H9 (cell line): ENCODE data around the gene CFAP299. TPM values are rescaled to one million over a fixed set of nuclear protein-coding genes. Genes with fewer than 3 reads are reported as not detected.

Experiments used
- DNase-seq: peaks from one replicate; pipeline ENCODE4 v3.0.0-alpha.2; 2017
- H2AFZ ChIP-seq: one replicate; pipeline ENCODE4 v1.6.1; 2013; ENCODE audit warnings: mild to moderate bottlenecking, low read length, control low read depth, moderate library complexity
- H2AK5ac ChIP-seq: 2 replicates; pipeline ENCODE4 v1.6.1; 2013; ENCODE audit warnings: low read length, control low read depth, mixed read lengths; ENCODE audit not compliant: insufficient read length
- H2BK120ac ChIP-seq: one replicate; pipeline ENCODE4 v1.6.1; 2013; ENCODE audit warnings: low read depth, mild to moderate bottlenecking, low read length, control low read depth, inconsistent platforms; ENCODE audit not compliant: poor library complexity, severe bottlenecking
- H2BK12ac ChIP-seq: 2 replicates; pipeline ENCODE4 v1.6.1; 2013; ENCODE audit warnings: low read length, control low read depth, mixed read lengths, low read depth; ENCODE audit not compliant: insufficient read length
- H2BK15ac ChIP-seq: 2 replicates; pipeline ENCODE4 v1.6.1; 2013; ENCODE audit warnings: low read depth, low read length, control low read depth
- H2BK20ac ChIP-seq: one replicate; pipeline ENCODE4 v1.6.1; 2013; ENCODE audit warnings: low read depth, mild to moderate bottlenecking, low read length, control low read depth, inconsistent platforms; ENCODE audit not compliant: poor library complexity, severe bottlenecking
- H2BK5ac ChIP-seq: 2 replicates; pipeline ENCODE4 v1.6.1; 2013; ENCODE audit warnings: low read length, control low read depth, mixed read lengths; ENCODE audit not compliant: insufficient read length
- H3K14ac ChIP-seq: 2 replicates; pipeline ENCODE4 v1.6.1; 2013; ENCODE audit warnings: low read length, control low read depth; ENCODE audit not compliant: insufficient read depth
- H3K18ac ChIP-seq: 2 replicates; pipeline ENCODE4 v1.6.1; 2013; ENCODE audit warnings: low read depth, mild to moderate bottlenecking, mixed read lengths, low read length, control low read depth; ENCODE audit not compliant: insufficient read length
- H3K23ac ChIP-seq: 2 replicates; pipeline ENCODE4 v1.6.1; 2013; ENCODE audit warnings: low read length, control low read depth, mixed read lengths, low read depth; ENCODE audit not compliant: insufficient read length
- H3K23me2 ChIP-seq: 2 replicates; pipeline ENCODE4 v1.6.1; 2013; ENCODE audit warnings: low read depth, mild to moderate bottlenecking, mixed read lengths, low read length, control low read depth; ENCODE audit not compliant: insufficient read length, poor library complexity, severe bottlenecking
- H3K27ac ChIP-seq: 2 replicates; pipeline ENCODE4 v1.5.1; 2013; ENCODE audit warnings: low read length, control low read depth, mixed read lengths, low read depth; ENCODE audit not compliant: insufficient read length
- H3K27me3 ChIP-seq: 2 replicates; pipeline ENCODE4 v1.6.1; 2013; ENCODE audit warnings: low read length, control low read depth, inconsistent platforms; ENCODE audit not compliant: insufficient read depth
- H3K4ac ChIP-seq: 2 replicates; pipeline ENCODE4 v1.6.1; 2013; ENCODE audit warnings: low read depth, mild to moderate bottlenecking, control low read depth, inconsistent platforms, low read length, moderate library complexity
- H3K4me1 ChIP-seq: 2 replicates; pipeline ENCODE4 v1.6.1; 2013; ENCODE audit warnings: low read length, control low read depth, inconsistent platforms; ENCODE audit not compliant: insufficient read depth
- H3K4me2 ChIP-seq: 2 replicates; pipeline ENCODE4 v1.6.1; 2013; ENCODE audit warnings: low read length, control low read depth, mixed read lengths; ENCODE audit not compliant: insufficient read length, insufficient read depth
- H3K56ac ChIP-seq: 2 replicates; pipeline ENCODE4 v1.6.1; 2013; ENCODE audit warnings: low read depth, mild to moderate bottlenecking, mixed read lengths, low read length, control low read depth; ENCODE audit not compliant: insufficient read length
- H3K79me1 ChIP-seq: 2 replicates; pipeline ENCODE4 v1.6.1; 2013; ENCODE audit warnings: low read depth, mild to moderate bottlenecking, moderate library complexity, low read length, control low read depth, inconsistent platforms; ENCODE audit not compliant: insufficient read depth, poor library complexity, severe bottlenecking
- H3K79me2 ChIP-seq: 2 replicates; pipeline ENCODE4 v1.6.1; 2013; ENCODE audit warnings: low read length, control low read depth, inconsistent platforms; ENCODE audit not compliant: insufficient read depth
- H3K9ac ChIP-seq: 2 replicates; pipeline ENCODE4 v1.6.1; 2013; ENCODE audit warnings: low read length, control low read depth, mixed read lengths; ENCODE audit not compliant: insufficient read length; ENCODE audit errors: extremely low read depth
- H3K9me3 ChIP-seq: one replicate; pipeline ENCODE4 v1.6.1; 2013; ENCODE audit warnings: low read depth, low read length, inconsistent platforms; ENCODE audit not compliant: control insufficient read depth
- H3T11ph ChIP-seq: one replicate; pipeline ENCODE4 v1.6.1; 2013; ENCODE audit warnings: mild to moderate bottlenecking, low read length, control low read depth, inconsistent platforms
- H4K20me1 ChIP-seq: one replicate; pipeline ENCODE4 v1.6.1; 2013; ENCODE audit not compliant: control insufficient read depth, insufficient read length, insufficient read depth
- H4K5ac ChIP-seq: 2 replicates; pipeline ENCODE4 v1.6.1; 2013; ENCODE audit warnings: low read depth, mild to moderate bottlenecking, mixed read lengths, low read length, control low read depth; ENCODE audit not compliant: insufficient read length
- H4K8ac ChIP-seq: replicated peaks from 2 replicates; pipeline ENCODE4 v1.6.1; 2013; ENCODE audit warnings: low read length, control low read depth, mixed read lengths, low read depth; ENCODE audit not compliant: insufficient read length
- H4K91ac ChIP-seq: 2 replicates; pipeline ENCODE4 v1.6.1; 2013; ENCODE audit warnings: low read depth, mild to moderate bottlenecking, moderate library complexity, mixed read lengths, low read length, control low read depth; ENCODE audit not compliant: insufficient read length
- H3K27ac Mint-ChIP-seq, 3 experiments: 2 replicates in 2 of 3; 3 replicates in 1 of 3; pipeline ENCODE4 v1.8.0; 2020 to 2021; ENCODE audit warnings: mixed read lengths in 3 of 3, mild to moderate bottlenecking in 1 of 3, moderate library complexity in 1 of 3
- H3K27me3 Mint-ChIP-seq: 2 replicates; pipeline ENCODE4 v1.8.0; 2021; ENCODE audit warnings: low read depth, mild to moderate bottlenecking, moderate library complexity, mixed read lengths
- H3K36me3 Mint-ChIP-seq, 3 experiments: 2 replicates in 2 of 3; 3 replicates in 1 of 3; pipeline ENCODE4 v1.8.0; 2020 to 2021; ENCODE audit warnings: low read depth in 3 of 3, mixed read lengths in 3 of 3; ENCODE audit not compliant: insufficient read depth in 1 of 3
- H3K4me1 Mint-ChIP-seq, 2 experiments: 2 replicates each; pipeline ENCODE4 v1.8.0; 2020; ENCODE audit warnings: mixed read lengths in 2 of 2
- H3K4me3 Mint-ChIP-seq, 2 experiments: 2 replicates in 1 of 2; 3 replicates in 1 of 2; pipeline ENCODE4 v1.8.0; 2020 to 2021; ENCODE audit warnings: mild to moderate bottlenecking in 2 of 2, mixed read lengths in 2 of 2, moderate library complexity in 1 of 2
- H3K9me3 Mint-ChIP-seq, 2 experiments: 2 replicates in 1 of 2; 3 replicates in 1 of 2; pipeline ENCODE4 v1.8.0; 2020; ENCODE audit warnings: mild to moderate bottlenecking in 2 of 2, mixed read lengths in 2 of 2, moderate library complexity in 1 of 2
- CTCF ChIP-seq: fragments of 200-600 bp; sonication (generic); conservative IDR thresholded peaks from 3 replicates; pipeline ENCODE4 v1.8.0; 2021; ENCODE audit warnings: antibody characterized with exemption, mild to moderate bottlenecking
- WGBS: extraction: QIAGEN DNeasy Blood & Tissue Kit; methylation state at CpG from one replicate; pipeline ENCODE4 v1.1.7; 2013; ENCODE audit warnings: missing lambda C conversion rate, low lambda C conversion rate, mixed read lengths; ENCODE audit not compliant: insufficient read length; ENCODE audit errors: extremely low coverage; 5-methylcytosine and 5-hydroxymethylcytosine counted together
- total RNA-seq: library from RNA; stranded (reverse); gene quantifications from 2 replicates; pipeline ENCODE4 v1.2.1, GENCODE V29; 2021

The CFAP299 gene
- total RNA-seq, 1 experiment from 2014 or later = not detected

GRCh38 chr4:80452055-80452454 is 116.5 kb downstream of the CFAP299 start:
- no peak overlapping the region for H2BK5ac ChIP-seq
- H3K9me3 ChIP-seq = no peaks in the 10 kb centered on the region
- H4K20me1 ChIP-seq = no peaks in the 10 kb centered on the region
- H3K9ac ChIP-seq = no peak overlapping the region
- no peaks in the 10 kb centered on the region for H3K79me1 ChIP-seq
- no peak overlapping the region for H2BK12ac ChIP-seq
- H4K91ac ChIP-seq = no peak overlapping the region
- H3K79me2 ChIP-seq = no peaks in the 10 kb centered on the region
- no peak overlapping the region for H3K14ac ChIP-seq
- no peak overlapping the region for H3K4me2 ChIP-seq
- Mint-ChIP-seq H3K9me3 (no peaks in the 10 kb centered on the region), H3K4me1 (peaks cover 19 to 20% of the 10 kb centered on the region in 2 experiments), H3K27ac (no peak overlapping the region), H3K4me3 (no peak overlapping the region), H3K27me3 (no peaks in the 10 kb centered on the region), H3K36me3 (peaks cover 0 to 1% (median 0%) of the 10 kb centered on the region in 3 experiments; a peak in 1 of 7 replicates)
- no peak overlapping the region for H2AK5ac ChIP-seq
- H4K5ac ChIP-seq = no peak overlapping the region
- no peak overlapping the region for H2AFZ ChIP-seq
- H3K4ac ChIP-seq = no peak overlapping the region
- no peak overlapping the region for H3K18ac ChIP-seq
- no peaks in the 10 kb centered on the region for H3K27me3 ChIP-seq
- no peak for DNase-seq
- H3K56ac ChIP-seq = no peak overlapping the region
- no peak overlapping the region for H3T11ph ChIP-seq
- no peak overlapping the region for H2BK20ac ChIP-seq
- WGBS = no CpG with 5 or more reads among the region's 2 CpGs
- H4K8ac ChIP-seq = no peak overlapping the region
- no peak overlapping the region for H2BK120ac ChIP-seq
- peaks cover 3% of the 10 kb centered on the region; the same call in 1 of the 2 replicates for H3K4me1 ChIP-seq
- H3K23ac ChIP-seq = no peak overlapping the region
- no peaks in the 10 kb centered on the region for H3K23me2 ChIP-seq
- H3K27ac ChIP-seq = no peak overlapping the region
- no peak overlapping the region for H2BK15ac ChIP-seq
- no peak for TF ChIP-seq CTCF
